Loucy (cell line): ENCODE measurements around the gene GPC2.

Source experiments
- EZH2phosphoT487 ChIP-seq: fragments of 200-600 bp; IDR thresholded peaks from 2 replicates; pipeline ENCODE4 v1.6.1; 2018; ENCODE audit warnings: antibody characterized with exemption, mild to moderate bottlenecking, moderate library complexity, borderline replicate concordance
- TF ChIP-seq, protein P1 (sequence below): fragments of 200-600 bp; sonication (generic); conservative IDR thresholded peaks from 2 replicates; pipeline ENCODE4 v1.5.1; 2014; ENCODE audit warnings: mild to moderate bottlenecking, antibody characterized with exemption, low read length

GRCh38 chr7:100122568-100122967, 54.6 kb downstream of the GPC2 start:
- TF ChIP-seq, protein P1, sequence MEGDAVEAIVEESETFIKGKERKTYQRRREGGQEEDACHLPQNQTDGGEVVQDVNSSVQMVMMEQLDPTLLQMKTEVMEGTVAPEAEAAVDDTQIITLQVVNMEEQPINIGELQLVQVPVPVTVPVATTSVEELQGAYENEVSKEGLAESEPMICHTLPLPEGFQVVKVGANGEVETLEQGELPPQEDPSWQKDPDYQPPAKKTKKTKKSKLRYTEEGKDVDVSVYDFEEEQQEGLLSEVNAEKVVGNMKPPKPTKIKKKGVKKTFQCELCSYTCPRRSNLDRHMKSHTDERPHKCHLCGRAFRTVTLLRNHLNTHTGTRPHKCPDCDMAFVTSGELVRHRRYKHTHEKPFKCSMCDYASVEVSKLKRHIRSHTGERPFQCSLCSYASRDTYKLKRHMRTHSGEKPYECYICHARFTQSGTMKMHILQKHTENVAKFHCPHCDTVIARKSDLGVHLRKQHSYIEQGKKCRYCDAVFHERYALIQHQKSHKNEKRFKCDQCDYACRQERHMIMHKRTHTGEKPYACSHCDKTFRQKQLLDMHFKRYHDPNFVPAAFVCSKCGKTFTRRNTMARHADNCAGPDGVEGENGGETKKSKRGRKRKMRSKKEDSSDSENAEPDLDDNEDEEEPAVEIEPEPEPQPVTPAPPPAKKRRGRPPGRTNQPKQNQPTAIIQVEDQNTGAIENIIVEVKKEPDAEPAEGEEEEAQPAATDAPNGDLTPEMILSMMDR: no peak
- TF ChIP-seq EZH2phosphoT487: no peak
